HG02943 (cell line): ENCODE results near the gene LGALS13.
"Not testable (repeated sequence)": the region's sequence is repeated elsewhere in the genome, so short reads cannot be mapped to it uniquely, and the experiment has no call there.

Source experiments
- ATAC-seq: cut with Tn5 transposase; IDR thresholded peaks from one replicate; pipeline ENCODE4 v1.9.1; 2021; ENCODE audit warnings: mild to moderate bottlenecking, low read depth, moderate library complexity; ENCODE audit not compliant: unreplicated experiment

LGALS13 gene

GRCh38 chr19:39613597-39613996 lies 11.3 kb downstream of the LGALS13 start:
- no peak for ATAC-seq

- ATAC-seq = no peak
Measured at GRCh38 chr19:39617745-39618144, 15.4 kb downstream of the LGALS13 start.

- ATAC-seq = no peak
Measured at GRCh38 chr19:39623946-39624345, 21.6 kb downstream of the LGALS13 start.

GRCh38 chr19:39627631-39628030 lies 25.3 kb downstream of the LGALS13 start:
- ATAC-seq = not testable (repeated sequence)

- no peak for ATAC-seq
Measured at GRCh38 chr19:39631178-39631577, 28.9 kb downstream of the LGALS13 start.

- ATAC-seq = no peak
Measured at GRCh38 chr19:39631626-39632025, 29.3 kb downstream of the LGALS13 start.

GRCh38 chr19:39637891-39638290 lies 35.6 kb downstream of the LGALS13 start:
- ATAC-seq = no peak

- no peak for ATAC-seq
Measured at GRCh38 chr19:39641773-39642172, 39.4 kb downstream of the LGALS13 start.

- ATAC-seq = no peak
Measured at GRCh38 chr19:39643591-39643990, 41.3 kb downstream of the LGALS13 start.

- no peak for ATAC-seq
Measured at GRCh38 chr19:39645800-39646411, 43.6 kb downstream of the LGALS13 start.

GRCh38 chr19:39647918-39648317 lies 45.6 kb downstream of the LGALS13 start:
- ATAC-seq = no peak

- no peak for ATAC-seq
Measured at GRCh38 chr19:39655613-39656012, 53.3 kb downstream of the LGALS13 start, which contains the start of gene LGALS16. Gene LGALS16 (plus strand): TSS chr19:39655913. CDS start chr19:39655962, 49 bp downstream.
